ENCODE results near the gene UBC.

- TF ChIP-seq, protein P1, sequence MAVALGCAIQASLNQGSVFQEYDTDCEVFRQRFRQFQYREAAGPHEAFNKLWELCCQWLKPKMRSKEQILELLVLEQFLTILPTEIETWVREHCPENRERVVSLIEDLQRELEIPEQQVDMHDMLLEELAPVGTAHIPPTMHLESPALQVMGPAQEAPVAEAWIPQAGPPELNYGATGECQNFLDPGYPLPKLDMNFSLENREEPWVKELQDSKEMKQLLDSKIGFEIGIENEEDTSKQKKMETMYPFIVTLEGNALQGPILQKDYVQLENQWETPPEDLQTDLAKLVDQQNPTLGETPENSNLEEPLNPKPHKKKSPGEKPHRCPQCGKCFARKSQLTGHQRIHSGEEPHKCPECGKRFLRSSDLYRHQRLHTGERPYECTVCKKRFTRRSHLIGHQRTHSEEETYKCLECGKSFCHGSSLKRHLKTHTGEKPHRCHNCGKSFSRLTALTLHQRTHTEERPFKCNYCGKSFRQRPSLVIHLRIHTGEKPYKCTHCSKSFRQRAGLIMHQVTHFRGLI (tag by site-specific recombination; IDR thresholded peaks at IDR 0.05): no peak; the same call in 1 of the 2 replicates
- TF ChIP-seq ZNF48 (tag by site-specific recombination; IDR thresholded peaks at IDR 0.05) (no peak), ZNF10 (tag by site-specific recombination; IDR thresholded peaks at IDR 0.05) (no peak), TRIM28 (IDR thresholded peaks at IDR 0.05; ENCODE audit: borderline replicate concordance, low read length) (no peak), ZNF514 (tag by site-specific recombination; IDR thresholded peaks at IDR 0.05) (no peak), ZBTB21 (tag by site-specific recombination; IDR thresholded peaks at IDR 0.05) (peak; percentile 95), ZBTB11 (tag by site-specific recombination; conservative IDR thresholded peaks at IDR 0.05; ENCODE audit: low read depth) (no peak), ZBTB1 (tag by site-specific recombination; IDR thresholded peaks at IDR 0.05) (peak; percentile 60; the same call in 1 of the 2 replicates)
- TF ChIP-seq, protein P2, sequence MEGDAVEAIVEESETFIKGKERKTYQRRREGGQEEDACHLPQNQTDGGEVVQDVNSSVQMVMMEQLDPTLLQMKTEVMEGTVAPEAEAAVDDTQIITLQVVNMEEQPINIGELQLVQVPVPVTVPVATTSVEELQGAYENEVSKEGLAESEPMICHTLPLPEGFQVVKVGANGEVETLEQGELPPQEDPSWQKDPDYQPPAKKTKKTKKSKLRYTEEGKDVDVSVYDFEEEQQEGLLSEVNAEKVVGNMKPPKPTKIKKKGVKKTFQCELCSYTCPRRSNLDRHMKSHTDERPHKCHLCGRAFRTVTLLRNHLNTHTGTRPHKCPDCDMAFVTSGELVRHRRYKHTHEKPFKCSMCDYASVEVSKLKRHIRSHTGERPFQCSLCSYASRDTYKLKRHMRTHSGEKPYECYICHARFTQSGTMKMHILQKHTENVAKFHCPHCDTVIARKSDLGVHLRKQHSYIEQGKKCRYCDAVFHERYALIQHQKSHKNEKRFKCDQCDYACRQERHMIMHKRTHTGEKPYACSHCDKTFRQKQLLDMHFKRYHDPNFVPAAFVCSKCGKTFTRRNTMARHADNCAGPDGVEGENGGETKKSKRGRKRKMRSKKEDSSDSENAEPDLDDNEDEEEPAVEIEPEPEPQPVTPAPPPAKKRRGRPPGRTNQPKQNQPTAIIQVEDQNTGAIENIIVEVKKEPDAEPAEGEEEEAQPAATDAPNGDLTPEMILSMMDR (tag by site-specific recombination; IDR thresholded peaks at IDR 0.05): peak; percentile 93
- TF ChIP-seq, protein P3, sequence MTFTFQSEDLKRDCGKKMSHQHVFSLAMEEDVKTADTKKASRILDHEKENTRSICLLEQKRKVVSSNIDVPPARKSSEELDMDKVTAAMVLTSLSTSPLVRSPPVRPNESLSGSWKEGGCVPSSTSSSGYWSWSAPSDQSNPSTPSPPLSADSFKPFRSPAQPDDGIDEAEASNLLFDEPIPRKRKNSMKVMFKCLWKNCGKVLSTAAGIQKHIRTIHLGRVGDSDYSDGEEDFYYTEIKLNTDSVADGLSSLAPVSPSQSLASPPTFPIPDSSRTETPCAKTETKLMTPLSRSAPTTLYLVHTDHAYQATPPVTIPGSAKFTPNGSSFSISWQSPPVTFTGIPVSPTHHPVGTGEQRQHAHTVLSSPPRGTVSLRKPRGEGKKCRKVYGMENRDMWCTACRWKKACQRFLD (tag by site-specific recombination; IDR thresholded peaks at IDR 0.05): no peak
Measured at GRCh38 chr12:124913474-124914391, 717 bp downstream of the UBC start.

Measured in HEK293 (cell line).